ENCODE data around the gene SNX19.

SNX19 gene

GRCh38 chr11:130904380-130904779 is 11.9 kb downstream of the SNX19 start:
- DNase-seq, result no peak

GRCh38 chr11:130902380-130902779 is 13.9 kb downstream of the SNX19 start:
- DNase-seq, result no peak

DNA sequence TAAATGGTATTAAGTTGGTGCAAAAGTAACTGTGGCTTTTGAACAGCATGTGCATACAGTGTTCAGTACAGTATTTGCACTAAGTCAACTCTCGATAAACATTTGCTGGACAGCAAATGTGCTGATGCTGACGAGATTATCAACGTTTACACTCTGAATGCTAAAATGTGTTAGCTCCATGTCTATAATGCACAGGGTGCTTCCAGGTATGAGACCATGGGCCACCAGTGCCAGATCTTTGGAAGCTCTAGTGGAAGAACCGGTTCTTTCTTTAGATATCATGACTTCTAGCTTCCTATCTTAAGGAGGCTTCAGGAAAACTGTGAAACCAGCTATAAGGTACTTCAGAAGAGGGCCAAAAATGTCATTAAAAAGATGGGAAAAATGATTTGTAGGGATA is 17.2 kb downstream of the SNX19 start:
- DNase-seq, result no peak

GRCh38 chr11:130897262-130898182 is 18.8 kb downstream of the SNX19 start:
- DNase-seq, result no peak

DNA sequence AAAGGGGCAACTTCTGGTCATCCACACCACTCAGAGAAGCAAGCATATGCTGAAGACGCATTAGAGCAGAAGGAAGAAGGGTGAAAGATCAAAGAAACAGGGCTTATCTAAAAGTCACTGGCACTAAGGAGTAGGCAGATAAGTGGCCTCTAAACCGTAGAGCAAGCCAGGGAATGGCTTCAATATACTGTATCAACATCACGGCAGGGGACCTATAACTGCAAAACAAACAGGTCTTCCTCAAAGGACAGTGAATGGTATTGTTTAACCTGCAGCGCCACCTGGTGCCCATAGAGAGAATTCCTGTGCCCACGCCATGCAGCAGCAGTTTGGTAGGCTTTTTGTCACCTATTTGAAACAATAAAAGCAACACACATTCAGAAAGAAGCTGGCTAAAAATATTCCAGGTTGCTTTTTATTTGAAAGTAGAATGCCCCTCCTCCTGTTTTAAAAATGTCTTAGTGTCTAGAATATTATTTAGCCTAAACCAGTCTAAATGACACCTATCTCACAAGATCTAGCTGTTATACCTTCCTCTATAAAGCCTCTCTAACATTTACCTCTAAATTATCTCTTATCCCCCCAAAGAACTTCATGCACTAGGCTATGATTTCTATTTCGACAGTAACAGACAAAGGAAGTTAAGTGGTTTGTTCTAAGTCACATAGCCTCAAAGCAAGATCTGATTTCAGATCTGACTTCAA is 21.8 kb downstream of the SNX19 start:
- DNase-seq, result peak; percentile 48 to 60

DNA sequence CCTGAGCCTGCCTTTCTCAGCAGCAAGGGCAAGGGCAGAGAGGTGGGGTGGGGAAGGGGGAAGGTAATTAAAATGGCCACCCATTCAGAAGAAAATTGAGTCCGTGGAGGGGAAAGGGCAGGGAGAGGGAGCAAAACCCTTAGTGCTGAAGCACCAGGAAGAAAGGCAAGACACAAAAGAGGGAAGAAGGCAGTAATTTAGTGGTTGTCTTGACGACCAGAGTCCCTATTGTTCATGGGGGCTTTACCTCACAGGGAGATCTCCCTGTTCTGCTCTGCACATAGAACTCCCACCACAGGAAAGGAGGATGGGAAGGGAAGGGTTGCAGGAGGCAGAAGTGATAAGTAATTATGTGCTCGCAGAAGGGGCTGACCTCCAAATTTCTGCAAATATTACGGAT is 23.4 kb downstream of the SNX19 start:
- no peak for DNase-seq

- DNase-seq, result no peak
These were observed 25.0 kb downstream of the SNX19 start for GRCh38 chr11:130891326-130891725.

GRCh38 chr11:130890039-130890745 is 26.1 kb downstream of the SNX19 start:
- no peak for DNase-seq

DNA sequence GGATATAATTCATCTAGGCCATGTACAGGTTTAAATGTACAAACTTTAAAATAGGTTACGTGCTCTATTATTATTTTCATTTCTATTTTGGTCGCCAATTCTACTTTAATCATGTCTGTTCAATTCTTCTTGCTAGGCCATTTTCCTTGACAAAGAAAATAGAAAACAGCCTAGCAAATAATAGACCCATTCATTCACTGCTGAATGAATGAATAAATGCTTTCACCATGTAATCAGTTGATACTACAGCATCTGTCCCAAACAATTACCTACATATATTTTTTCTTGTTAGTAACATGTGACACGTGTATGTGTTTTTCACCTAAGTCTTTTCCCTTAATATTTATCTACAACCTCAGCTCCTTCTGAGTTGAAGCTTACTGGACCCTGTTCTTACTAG is 27.5 kb downstream of the SNX19 start:
- DNase-seq, result no peak

- no peak for DNase-seq
These were observed 29.6 kb downstream of the SNX19 start for GRCh38 chr11:130886704-130887103.

DNA sequence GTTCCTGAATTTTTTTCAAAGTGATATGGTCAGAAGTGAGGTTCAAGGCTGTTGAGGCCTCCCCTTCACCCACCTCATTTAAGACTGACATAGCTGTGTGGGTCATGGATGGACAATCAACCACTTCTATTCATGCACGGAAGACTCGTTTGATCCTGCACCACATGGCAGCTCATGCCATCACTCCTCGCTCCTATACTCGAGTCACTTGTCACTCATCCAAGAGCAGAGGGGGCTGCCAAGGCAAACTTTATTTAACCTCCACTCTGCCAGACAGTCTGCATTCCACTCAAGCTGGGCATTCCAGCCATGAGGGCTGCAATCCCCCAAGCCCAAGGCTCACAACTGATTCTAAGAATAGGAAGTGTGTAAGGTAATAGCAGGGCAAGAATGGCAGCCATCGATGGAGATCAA is 34.1 kb downstream of the SNX19 start:
- DNase-seq, result no peak

- no peak for DNase-seq
These were observed 34.7 kb downstream of the SNX19 start for GRCh38 chr11:130881475-130882137.

- no peak for DNase-seq
These were observed 36.4 kb downstream of the SNX19 start for GRCh38 chr11:130879836-130880235.

DNA sequence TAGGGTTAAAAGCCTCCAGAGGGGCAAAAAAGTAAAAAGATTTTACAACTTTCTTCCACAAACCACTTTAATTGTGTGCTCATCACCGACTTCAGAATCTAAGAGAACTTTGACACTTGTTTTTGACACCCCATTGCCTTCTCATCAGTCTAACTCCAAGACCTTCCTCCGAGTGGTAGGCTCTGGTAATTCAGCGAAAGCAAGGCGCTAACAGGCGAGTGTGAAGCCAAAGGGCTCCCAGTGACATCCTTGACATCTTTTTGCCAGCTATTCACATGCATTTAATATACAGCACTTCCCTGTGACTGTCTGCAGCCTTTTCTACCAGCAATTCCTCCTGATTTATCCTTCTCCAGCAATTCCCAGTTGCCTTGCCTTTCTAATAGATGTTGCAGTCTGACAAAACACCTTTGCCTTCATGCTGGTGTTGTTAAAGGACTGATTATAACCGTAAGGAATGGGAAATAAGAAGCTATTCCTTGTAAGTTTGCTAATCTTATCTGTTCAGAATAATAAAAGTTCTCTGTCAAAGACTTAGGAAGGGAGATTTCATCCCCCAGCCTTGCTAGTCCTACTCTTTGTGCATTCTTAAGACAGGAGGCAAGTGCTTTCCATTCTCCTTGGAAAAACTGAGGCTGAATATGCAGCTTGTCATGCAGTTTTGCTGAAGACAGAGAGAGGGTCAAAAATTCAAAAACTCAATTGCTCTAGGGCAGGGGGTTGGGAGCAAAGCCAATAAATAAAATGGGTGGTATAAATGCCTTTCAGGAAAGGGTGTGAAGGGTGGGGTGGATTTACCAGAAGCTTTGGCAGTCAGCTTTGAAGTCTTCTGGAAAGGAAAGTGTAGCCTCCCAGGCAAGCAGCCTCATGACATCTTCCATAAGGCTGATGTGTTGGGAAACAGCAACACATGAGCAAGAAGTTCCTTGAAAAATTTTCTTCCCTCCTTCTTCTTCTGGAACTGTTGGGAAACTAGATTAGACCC is 39.1 kb downstream of the SNX19 start:
- no peak for DNase-seq

DNA sequence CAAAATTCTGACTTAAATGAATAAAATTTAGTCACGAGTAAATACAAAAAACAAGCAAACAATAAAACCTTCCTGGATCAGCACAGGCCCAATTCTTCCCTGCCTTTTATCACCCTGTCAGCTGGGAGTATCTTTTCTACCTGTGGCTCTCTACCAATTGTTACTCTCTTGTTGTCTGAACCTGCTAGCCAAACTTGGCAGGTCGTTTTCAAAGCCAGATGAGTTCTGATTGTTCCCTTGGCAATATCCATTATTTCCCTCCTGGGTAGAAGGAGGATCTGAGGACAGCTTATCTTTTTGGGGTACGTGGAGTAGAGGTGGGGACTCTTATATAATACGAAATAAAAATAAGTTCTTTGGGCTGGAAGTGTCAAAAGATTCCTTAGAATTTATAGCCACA is 40.2 kb downstream of the SNX19 start:
- no peak for DNase-seq

- no peak for DNase-seq
These were observed 41.2 kb downstream of the SNX19 start for GRCh38 chr11:130874955-130875531.

DNA sequence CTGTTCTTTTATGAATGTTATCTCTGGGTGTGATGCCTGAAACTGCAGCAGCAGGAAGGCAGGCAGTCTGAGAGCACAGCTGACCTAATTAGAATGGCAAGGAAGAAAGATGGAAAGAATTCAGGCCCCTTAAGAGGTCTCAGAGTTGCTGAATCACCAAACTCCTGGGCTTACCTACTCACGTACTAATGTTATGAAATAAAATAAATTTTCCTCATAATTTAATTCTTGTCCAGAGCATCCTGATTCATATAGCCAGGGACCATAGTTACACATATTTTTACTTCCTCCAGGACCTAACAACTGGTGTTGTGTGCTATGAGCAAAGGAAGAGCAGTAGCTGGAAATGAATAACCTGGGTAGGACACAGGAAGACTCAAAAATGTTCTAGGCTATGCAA is 41.9 kb downstream of the SNX19 start:
- no peak for DNase-seq

GRCh38 chr11:130873761-130874160 is 42.5 kb downstream of the SNX19 start:
- DNase-seq, result no peak

- no peak for DNase-seq
These were observed 43.3 kb downstream of the SNX19 start for GRCh38 chr11:130872981-130873380.

- no peak for DNase-seq
These were observed 43.8 kb downstream of the SNX19 start for GRCh38 chr11:130872513-130872912.

DNA sequence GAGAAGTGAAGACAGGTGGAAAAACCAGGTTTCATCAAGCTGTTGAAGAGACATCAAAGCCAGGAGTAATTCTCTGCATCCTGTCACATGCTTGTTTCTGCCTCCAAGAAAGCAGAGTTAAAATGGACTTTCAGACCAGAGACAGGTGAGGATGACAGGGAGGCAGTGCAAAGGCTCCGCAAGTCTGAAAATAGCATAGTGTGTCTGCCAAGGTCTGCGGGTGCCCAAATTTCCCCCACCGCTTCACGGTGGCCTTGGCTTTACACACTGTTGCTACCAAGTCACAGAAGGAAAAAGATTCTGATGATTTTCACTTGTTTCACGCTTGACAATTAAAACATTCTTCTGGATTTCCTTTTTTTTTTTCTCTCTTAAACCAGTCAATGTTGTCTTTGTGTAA is 44.2 kb downstream of the SNX19 start:
- DNase-seq, result no peak
